PC-9 (cell line): ENCODE results near the gene FKBP5. TPM values are rescaled to one million over a fixed set of nuclear protein-coding genes. Genes with fewer than 3 reads are reported as not detected.
A peak's percentile ranks its signal among the peaks of the same experiment; 100 is the strongest.

ENCODE experiments used
- BruUV-seq: library from RNA; stranded (reverse); fragments of 400-500 nt; replicated peaks from 2 replicates; lab custom pipeline; 2021; lab: Mats Ljungman, UMichigan
- CTCF ChIA-PET: fragments of 300-600 bp; sonication (Branson Sonifier 250); formaldehyde crosslinking; loops from one replicate; lab custom pipeline; 2022; ENCODE audit warnings: antibody characterized with exemption; lab: Charles Lee
- POLR2A ChIA-PET: fragments of 300-600 bp; sonication (Branson Sonifier 250); formaldehyde crosslinking; loops from one replicate; lab custom pipeline; 2022; ENCODE audit warnings: antibody characterized with exemption; ENCODE audit not compliant: unreplicated experiment; lab: Charles Lee
- DNase-seq, 2 experiments: peaks; one replicate each; pipeline versions ENCODE4 v3.0.0 to v3.0.0-alpha.2; 2015 to 2022; ENCODE audit warnings: mixed read lengths in 1 of 2
- H2AFZ ChIP-seq: fragments of 200-600 bp; sonication (generic); 2 replicates; pipeline ENCODE4 v1.8.1; 2017; ENCODE audit warnings: antibody characterized with exemption
- H3F3A ChIP-seq: fragments of 200-600 bp; sonication (generic); 2 replicates; pipeline ENCODE4 v1.8.1; 2017; ENCODE audit warnings: antibody characterized with exemption, mild to moderate bottlenecking, low read depth; ENCODE audit not compliant: insufficient read depth
- H3K27ac ChIP-seq: fragments of 200-600 bp; sonication (generic); 2 replicates; pipeline ENCODE4 v1.6.1; 2016; ENCODE audit warnings: mixed run types
- H3K27me3 ChIP-seq: fragments of 200-600 bp; sonication (generic); 2 replicates; pipeline ENCODE4 v1.6.1; 2016; ENCODE audit warnings: low read depth, mixed run types; ENCODE audit not compliant: insufficient read depth
- H3K36me3 ChIP-seq: fragments of 200-600 bp; sonication (generic); 2 replicates; pipeline ENCODE4 v1.6.1; 2016; ENCODE audit warnings: low read depth, mixed run types
- H3K4me1 ChIP-seq: fragments of 200-600 bp; sonication (generic); replicated peaks from 2 replicates; pipeline ENCODE4 v1.6.1; 2016; ENCODE audit warnings: mixed run types; ENCODE audit not compliant: insufficient read depth
- H3K4me2 ChIP-seq: fragments of 200-600 bp; sonication (generic); 2 replicates; pipeline ENCODE4 v1.6.1; 2017; ENCODE audit warnings: mixed run types
- H3K4me3 ChIP-seq: fragments of 200-600 bp; sonication (generic); 2 replicates; pipeline ENCODE4 v1.6.1; 2016; ENCODE audit warnings: mixed run types
- H3K79me2 ChIP-seq: fragments of 200-600 bp; sonication (generic); 2 replicates; pipeline ENCODE4 v1.6.1; 2017; ENCODE audit warnings: low read depth, mixed run types
- H3K9me2 ChIP-seq: fragments of 200-600 bp; sonication (generic); 2 replicates; pipeline ENCODE4 v1.8.1; 2017; ENCODE audit warnings: mild to moderate bottlenecking; ENCODE audit not compliant: insufficient read depth
- H3K9me3 ChIP-seq: fragments of 200-600 bp; sonication (generic); 2 replicates; pipeline ENCODE4 v1.8.1; 2016; ENCODE audit warnings: low read depth; ENCODE audit not compliant: insufficient read depth
- H4K20me1 ChIP-seq: fragments of 200-600 bp; sonication (generic); 2 replicates; pipeline ENCODE4 v1.8.1; 2017; ENCODE audit not compliant: insufficient read depth
- EZH2 ChIP-seq: fragments of 200-600 bp; sonication (generic); IDR thresholded peaks from 2 replicates; pipeline ENCODE4 v1.8.0; 2017; ENCODE audit warnings: antibody characterized with exemption, low read depth
- intact Hi-C: fragments of 100-400 bp; cut with micrococcal nuclease; formaldehyde crosslinking; loops from one replicate; pipeline ENCODE4 v1.10.0; 2022; ENCODE audit not compliant: unreplicated experiment
- total RNA-seq: library from RNA; stranded (reverse); gene quantifications from 2 replicates; pipeline ENCODE4 v1.2.3, GENCODE V29; 2021
- TF ChIP-seq, protein P1 (sequence below): fragments of 200-600 bp; sonication (generic); conservative IDR thresholded peaks from 2 replicates; pipeline ENCODE4 v1.6.1; 2017; ENCODE audit warnings: mixed run types, antibody characterized with exemption, mild to moderate bottlenecking, moderate library complexity

Gene FKBP5
- total RNA-seq, 1 experiment from 2014 or later: 5.0 TPM

DNA sequence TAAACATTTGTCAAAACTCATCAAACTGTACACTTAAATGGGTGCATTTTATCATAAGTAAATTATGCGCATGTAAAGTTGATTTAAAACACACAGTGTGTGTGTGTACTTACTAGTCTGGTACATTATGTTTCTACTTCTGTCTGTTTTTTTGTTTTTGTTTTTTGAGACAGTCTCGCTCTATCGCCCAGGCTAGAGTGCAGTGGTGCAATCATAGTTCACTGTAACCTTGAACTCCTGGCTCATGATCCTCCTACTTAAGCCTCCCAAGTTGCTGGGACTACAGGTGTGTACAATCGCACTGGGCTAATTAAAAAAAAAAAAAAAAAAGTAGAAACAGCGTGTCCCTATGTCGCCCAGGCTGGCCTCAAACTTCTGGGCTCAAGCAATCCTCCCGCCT, 23.0 kb upstream of the FKBP5 start:
- no TSS peak for BruUV-seq
- Histone ChIP-seq H3F3A (no peaks in the 10 kb centered on the region), H3K9me2 (no peaks in the 10 kb centered on the region), H4K20me1 (no peaks in the 10 kb centered on the region), H3K9me3 (no peaks in the 10 kb centered on the region), H3K4me3 (no peak overlapping the region), H3K79me2 (no peaks in the 10 kb centered on the region), H3K27ac (no peak overlapping the region), H3K4me2 (no peak overlapping the region), H3K27me3 (no peaks in the 10 kb centered on the region), H3K36me3 (no peaks in the 10 kb centered on the region), H2AFZ (no peak overlapping the region), H3K4me1 (no peaks in the 10 kb centered on the region)
- intact Hi-C loops: no loop called here
- DNase-seq: no peak
- no peak for TF ChIP-seq EZH2
- TF ChIP-seq, protein P1, sequence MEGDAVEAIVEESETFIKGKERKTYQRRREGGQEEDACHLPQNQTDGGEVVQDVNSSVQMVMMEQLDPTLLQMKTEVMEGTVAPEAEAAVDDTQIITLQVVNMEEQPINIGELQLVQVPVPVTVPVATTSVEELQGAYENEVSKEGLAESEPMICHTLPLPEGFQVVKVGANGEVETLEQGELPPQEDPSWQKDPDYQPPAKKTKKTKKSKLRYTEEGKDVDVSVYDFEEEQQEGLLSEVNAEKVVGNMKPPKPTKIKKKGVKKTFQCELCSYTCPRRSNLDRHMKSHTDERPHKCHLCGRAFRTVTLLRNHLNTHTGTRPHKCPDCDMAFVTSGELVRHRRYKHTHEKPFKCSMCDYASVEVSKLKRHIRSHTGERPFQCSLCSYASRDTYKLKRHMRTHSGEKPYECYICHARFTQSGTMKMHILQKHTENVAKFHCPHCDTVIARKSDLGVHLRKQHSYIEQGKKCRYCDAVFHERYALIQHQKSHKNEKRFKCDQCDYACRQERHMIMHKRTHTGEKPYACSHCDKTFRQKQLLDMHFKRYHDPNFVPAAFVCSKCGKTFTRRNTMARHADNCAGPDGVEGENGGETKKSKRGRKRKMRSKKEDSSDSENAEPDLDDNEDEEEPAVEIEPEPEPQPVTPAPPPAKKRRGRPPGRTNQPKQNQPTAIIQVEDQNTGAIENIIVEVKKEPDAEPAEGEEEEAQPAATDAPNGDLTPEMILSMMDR: no peak
- ChIA-PET POLR2A (no interaction called here), CTCF (interaction anchor here (0.7 kb wide), 1 partner anchor 990 kb away, joined by 13 read pairs; no protein-coding TSS in a partner anchor)

DNA sequence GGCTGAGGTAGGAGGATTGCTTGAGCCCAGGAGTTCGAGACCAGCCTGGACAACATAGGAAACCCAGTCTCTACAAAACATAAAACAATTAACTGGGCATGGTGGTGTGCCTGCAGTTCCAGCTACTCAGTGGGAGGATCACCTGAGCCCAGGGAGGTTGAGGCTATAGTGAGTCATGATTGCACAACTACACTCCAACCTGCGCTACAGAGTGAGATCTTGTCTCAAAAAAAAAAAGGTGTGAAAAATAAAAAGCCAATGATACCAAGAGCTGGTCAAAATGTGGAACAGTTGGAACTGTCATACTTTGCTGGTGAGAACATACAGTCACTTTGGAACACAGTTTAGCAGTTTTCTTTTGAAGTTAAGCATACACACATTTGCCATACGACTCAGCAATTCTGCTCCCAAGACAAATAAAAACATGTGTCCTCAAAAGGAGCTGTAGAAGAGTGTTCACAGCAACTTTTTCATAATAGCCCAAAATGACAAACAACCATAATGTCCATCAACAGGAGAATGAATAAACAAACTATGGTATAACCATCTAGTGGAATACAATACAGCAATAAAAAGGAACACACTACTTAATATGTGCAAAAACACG, 21.6 kb upstream of the FKBP5 start:
- ChIA-PET POLR2A (no interaction called here), CTCF (interaction anchor here (0.7 kb wide), 1 partner anchor 179 kb away, joined by 5 read pairs; no protein-coding TSS in a partner anchor)
- no peaks in the 10 kb centered on the region for H3K9me2 ChIP-seq
- no peaks in the 10 kb centered on the region for H3K36me3 ChIP-seq
- H3K27me3 ChIP-seq: no peaks in the 10 kb centered on the region
- H4K20me1 ChIP-seq: no peaks in the 10 kb centered on the region
- H2AFZ ChIP-seq: no peak overlapping the region
- no peaks in the 10 kb centered on the region for H3K79me2 ChIP-seq
- intact Hi-C loops: no loop called here
- TF ChIP-seq EZH2: no peak
- TF ChIP-seq, protein P1: no peak
- no peak overlapping the region for H3K4me3 ChIP-seq
- H3K4me2 ChIP-seq: 0 out of 2 replicates have a peak overlapping the region, but pooled peaks have one; percentile 16
- BruUV-seq: no TSS peak
- H3K4me1 ChIP-seq: no peaks in the 10 kb centered on the region
- H3F3A ChIP-seq: no peaks in the 10 kb centered on the region
- H3K27ac ChIP-seq: no peak overlapping the region
- H3K9me3 ChIP-seq: no peaks in the 10 kb centered on the region
- DNase-seq: peak in 1 of 2 experiments; percentile 63

DNA sequence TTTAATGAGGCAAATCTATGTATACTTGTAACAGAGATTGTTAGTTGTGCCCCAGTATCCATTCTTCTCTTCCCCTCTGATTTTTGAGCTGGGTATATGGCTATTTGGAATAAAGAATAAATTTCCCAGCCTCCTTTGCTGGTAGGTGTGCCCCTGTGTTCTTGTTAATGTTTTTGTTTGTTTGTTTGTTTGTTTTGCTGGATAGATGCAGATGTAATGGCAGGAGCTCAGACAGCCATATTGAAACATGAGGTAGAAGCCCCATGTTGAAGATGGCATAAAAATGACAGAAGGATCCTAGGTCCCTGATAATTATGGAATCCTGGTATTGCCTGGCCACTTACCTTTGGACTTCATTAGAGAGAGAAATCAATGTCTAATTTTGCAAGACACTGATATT, 19.9 kb upstream of the FKBP5 start:
- ChIA-PET CTCF (no interaction called here), POLR2A (no interaction called here)
- H3K27ac ChIP-seq: no peak overlapping the region
- H3K9me2 ChIP-seq: no peaks in the 10 kb centered on the region
- H3K4me1 ChIP-seq: no peaks in the 10 kb centered on the region
- no TSS peak for BruUV-seq
- no peak for DNase-seq
- TF ChIP-seq EZH2: no peak
- TF ChIP-seq, protein P1: no peak
- H3K27me3 ChIP-seq: no peaks in the 10 kb centered on the region
- H3K4me2 ChIP-seq: no peak overlapping the region
- peaks cover 3% of the 10 kb centered on the region; the same call in 1 of the 2 replicates for H3K9me3 ChIP-seq
- intact Hi-C loops: no loop called here
- H3K36me3 ChIP-seq: no peaks in the 10 kb centered on the region
- H4K20me1 ChIP-seq: no peaks in the 10 kb centered on the region
- H3K4me3 ChIP-seq: no peak overlapping the region
- no peaks in the 10 kb centered on the region for H3F3A ChIP-seq
- no peaks in the 10 kb centered on the region for H3K79me2 ChIP-seq
- H2AFZ ChIP-seq: no peak overlapping the region
